Astrocyte (in vitro differentiated cells and primary cell): ENCODE results near the gene NCR2. TPM values are rescaled to one million over a fixed set of nuclear protein-coding genes. Genes with fewer than 3 reads are reported as not detected.
A peak's percentile ranks its signal among the peaks of the same experiment; 100 is the strongest.

Experiments used
- DNase-seq: peaks from one replicate; pipeline ENCODE4 v3.0.0-alpha.2; 2010; ENCODE audit warnings: low read depth
- FAIRE-seq: peaks from 2 replicates; lab custom pipeline; 2011; peaks lifted over from hg19 to GRCh38; lab: Jason Lieb, UNC
- H2AFZ ChIP-seq: 2 replicates; pipeline ENCODE4 v1.6.0; 2012; ENCODE audit warnings: low read depth, low read length, inconsistent platforms
- H3K27ac ChIP-seq: 2 replicates; pipeline ENCODE4 v1.5.1; 2011; ENCODE audit warnings: low read depth, low read length, inconsistent platforms
- H3K27me3 ChIP-seq: 2 replicates; pipeline ENCODE4 v1.6.0; 2011; ENCODE audit warnings: low read length, inconsistent platforms; ENCODE audit not compliant: insufficient read depth
- H3K36me3 ChIP-seq: 2 replicates; pipeline ENCODE4 v1.5.1; 2011; ENCODE audit warnings: low read length, inconsistent platforms; ENCODE audit not compliant: insufficient read depth
- H3K4me1 ChIP-seq: 2 replicates; pipeline ENCODE4 v1.5.1; 2011; ENCODE audit warnings: low read length, inconsistent platforms; ENCODE audit not compliant: insufficient read depth
- H3K4me2 ChIP-seq: 2 replicates; pipeline ENCODE4 v1.6.0; 2012; ENCODE audit warnings: low read length, inconsistent platforms
- H3K4me3 ChIP-seq: 2 replicates; pipeline ENCODE4 v1.5.1; 2011; ENCODE audit warnings: low read depth, mild to moderate bottlenecking, low read length, inconsistent platforms; ENCODE audit not compliant: insufficient read depth
- H3K79me2 ChIP-seq: 2 replicates; pipeline ENCODE4 v1.6.0; 2012; ENCODE audit warnings: mild to moderate bottlenecking, low read length, inconsistent platforms; ENCODE audit not compliant: insufficient read depth
- H3K9ac ChIP-seq: 2 replicates; pipeline ENCODE4 v1.6.0; 2012; ENCODE audit warnings: mild to moderate bottlenecking, low read length, inconsistent platforms
- H3K9me3 ChIP-seq: 2 replicates; pipeline ENCODE4 v1.5.1; 2012; ENCODE audit warnings: low read depth, mild to moderate bottlenecking, low read length, inconsistent platforms; ENCODE audit not compliant: insufficient read depth
- H4K20me1 ChIP-seq: 2 replicates; pipeline ENCODE4 v1.6.0; 2012; ENCODE audit warnings: low read length, inconsistent platforms; ENCODE audit not compliant: insufficient read depth
- H3K27ac Mint-ChIP-seq: one replicate; pipeline ENCODE4 v1.8.0; 2021; ENCODE audit warnings: mild to moderate bottlenecking, mixed read lengths; ENCODE audit not compliant: unreplicated experiment
- H3K27me3 Mint-ChIP-seq: one replicate; pipeline ENCODE4 v1.8.0; 2021; ENCODE audit warnings: low read depth, mixed read lengths; ENCODE audit not compliant: unreplicated experiment
- H3K36me3 Mint-ChIP-seq: one replicate; pipeline ENCODE4 v1.8.0; 2021; ENCODE audit warnings: low read depth, mixed read lengths; ENCODE audit not compliant: unreplicated experiment
- H3K4me1 Mint-ChIP-seq: one replicate; pipeline ENCODE4 v1.8.0; 2021; ENCODE audit warnings: low read depth, mixed read lengths; ENCODE audit not compliant: unreplicated experiment
- H3K4me3 Mint-ChIP-seq: one replicate; pipeline ENCODE4 v1.8.0; 2021; ENCODE audit warnings: mild to moderate bottlenecking, moderate library complexity, mixed read lengths; ENCODE audit not compliant: unreplicated experiment
- H3K9me3 Mint-ChIP-seq: one replicate; pipeline ENCODE4 v1.8.0; 2021; ENCODE audit warnings: mild to moderate bottlenecking, mixed read lengths; ENCODE audit not compliant: unreplicated experiment
- EZH2 ChIP-seq: IDR thresholded peaks from 2 replicates; pipeline ENCODE4 v1.6.1; 2012; ENCODE audit warnings: mild to moderate bottlenecking, low read length, inconsistent platforms; ENCODE audit not compliant: insufficient read depth
- total RNA-seq: library from RNA; stranded (reverse); gene quantifications from 2 replicates; pipeline ENCODE4 v1.2.1, GENCODE V29; 2021
- TF ChIP-seq, protein P1 (sequence below): IDR thresholded peaks from 2 replicates; pipeline ENCODE4 v1.5.1; 2011; ENCODE audit warnings: low read depth, mild to moderate bottlenecking, inconsistent platforms, low read length, moderate library complexity; ENCODE audit not compliant: insufficient read depth

Gene NCR2
- total RNA-seq, 1 donor from 2014 or later: not detected

DNA sequence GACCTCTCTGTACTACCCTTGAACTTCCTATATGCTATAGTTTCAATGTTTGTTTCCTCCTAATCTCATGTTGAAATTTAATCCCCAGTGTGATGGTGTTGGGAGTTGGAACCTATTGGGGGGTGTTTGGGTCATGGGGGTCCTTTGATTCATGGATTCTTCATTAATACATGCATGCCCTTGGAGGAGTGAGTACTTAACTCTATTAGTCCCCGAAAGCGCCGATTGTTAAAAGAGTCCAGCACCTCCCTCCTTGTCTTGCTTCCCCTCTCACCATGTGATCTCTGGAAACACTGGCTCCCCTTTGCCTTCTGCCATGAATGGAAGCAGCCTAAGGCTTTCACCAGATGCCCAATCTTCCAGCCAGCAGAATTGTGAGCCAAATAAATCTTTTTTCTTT lies 31.7 kb downstream of the NCR2 start:
- Histone ChIP-seq H3K36me3 (no peaks in the 10 kb centered on the region), H3K27ac (no peak overlapping the region), H3K4me1 (no peaks in the 10 kb centered on the region), H3K4me2 (no peak overlapping the region), H3K27me3 (peaks cover 54% of the 10 kb centered on the region), H4K20me1 (no peaks in the 10 kb centered on the region), H3K79me2 (no peaks in the 10 kb centered on the region), H3K9ac (no peak overlapping the region), H2AFZ (no peak overlapping the region), H3K9me3 (no peaks in the 10 kb centered on the region), H3K4me3 (no peak overlapping the region)
- no peak overlapping the region for H3K27ac Mint-ChIP-seq
- FAIRE-seq (no peak), DNase-seq (no peak)
- H3K27me3 Mint-ChIP-seq: peaks cover 61% of the 10 kb centered on the region
- H3K4me1 Mint-ChIP-seq: peaks cover 2% of the 10 kb centered on the region
- TF ChIP-seq, protein P1, sequence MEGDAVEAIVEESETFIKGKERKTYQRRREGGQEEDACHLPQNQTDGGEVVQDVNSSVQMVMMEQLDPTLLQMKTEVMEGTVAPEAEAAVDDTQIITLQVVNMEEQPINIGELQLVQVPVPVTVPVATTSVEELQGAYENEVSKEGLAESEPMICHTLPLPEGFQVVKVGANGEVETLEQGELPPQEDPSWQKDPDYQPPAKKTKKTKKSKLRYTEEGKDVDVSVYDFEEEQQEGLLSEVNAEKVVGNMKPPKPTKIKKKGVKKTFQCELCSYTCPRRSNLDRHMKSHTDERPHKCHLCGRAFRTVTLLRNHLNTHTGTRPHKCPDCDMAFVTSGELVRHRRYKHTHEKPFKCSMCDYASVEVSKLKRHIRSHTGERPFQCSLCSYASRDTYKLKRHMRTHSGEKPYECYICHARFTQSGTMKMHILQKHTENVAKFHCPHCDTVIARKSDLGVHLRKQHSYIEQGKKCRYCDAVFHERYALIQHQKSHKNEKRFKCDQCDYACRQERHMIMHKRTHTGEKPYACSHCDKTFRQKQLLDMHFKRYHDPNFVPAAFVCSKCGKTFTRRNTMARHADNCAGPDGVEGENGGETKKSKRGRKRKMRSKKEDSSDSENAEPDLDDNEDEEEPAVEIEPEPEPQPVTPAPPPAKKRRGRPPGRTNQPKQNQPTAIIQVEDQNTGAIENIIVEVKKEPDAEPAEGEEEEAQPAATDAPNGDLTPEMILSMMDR: no peak
- TF ChIP-seq EZH2: no peak
- H3K4me3 Mint-ChIP-seq: no peak overlapping the region
- no peaks in the 10 kb centered on the region for H3K36me3 Mint-ChIP-seq
- peaks cover 3% of the 10 kb centered on the region for H3K9me3 Mint-ChIP-seq

DNA sequence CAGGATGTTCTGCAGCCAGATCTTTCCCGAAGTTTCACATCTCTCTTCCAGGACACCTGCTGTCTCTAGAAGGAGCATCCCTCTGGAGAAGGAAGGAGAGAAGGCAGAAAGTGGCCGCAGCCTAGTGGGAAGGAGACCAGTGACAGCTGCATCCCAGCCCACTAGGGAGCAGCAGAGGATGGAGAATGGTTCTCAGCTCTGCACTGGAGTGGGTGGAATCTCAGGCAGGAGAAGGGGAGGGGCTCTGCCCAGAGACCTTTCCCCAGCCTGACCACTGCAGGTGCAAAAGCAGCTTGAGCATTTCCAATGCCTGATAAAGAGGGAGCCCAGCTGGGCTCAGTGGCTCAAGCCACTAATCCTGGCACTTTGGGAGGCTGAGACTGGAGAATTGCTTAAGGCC lies 32.3 kb downstream of the NCR2 start:
- no peaks in the 10 kb centered on the region for H3K36me3 Mint-ChIP-seq
- peaks cover 67% of the 10 kb centered on the region for H3K27me3 Mint-ChIP-seq
- Histone ChIP-seq H4K20me1 (peaks cover 3% of the 10 kb centered on the region), H3K4me2 (no peak overlapping the region), H3K9me3 (no peaks in the 10 kb centered on the region), H3K4me3 (no peak overlapping the region), H3K9ac (no peak overlapping the region), H3K79me2 (no peaks in the 10 kb centered on the region), H2AFZ (no peak overlapping the region), H3K27me3 (peaks cover 60% of the 10 kb centered on the region), H3K27ac (no peak overlapping the region), H3K36me3 (no peaks in the 10 kb centered on the region), H3K4me1 (peaks cover 3% of the 10 kb centered on the region)
- peaks cover 3% of the 10 kb centered on the region for H3K9me3 Mint-ChIP-seq
- no peak overlapping the region for H3K4me3 Mint-ChIP-seq
- DNase-seq (peak; percentile 29), FAIRE-seq (no peak)
- H3K4me1 Mint-ChIP-seq: peaks cover 6% of the 10 kb centered on the region
- TF ChIP-seq, protein P1: peak; percentile 72
- no peak for TF ChIP-seq EZH2
- no peak overlapping the region for H3K27ac Mint-ChIP-seq

DNA sequence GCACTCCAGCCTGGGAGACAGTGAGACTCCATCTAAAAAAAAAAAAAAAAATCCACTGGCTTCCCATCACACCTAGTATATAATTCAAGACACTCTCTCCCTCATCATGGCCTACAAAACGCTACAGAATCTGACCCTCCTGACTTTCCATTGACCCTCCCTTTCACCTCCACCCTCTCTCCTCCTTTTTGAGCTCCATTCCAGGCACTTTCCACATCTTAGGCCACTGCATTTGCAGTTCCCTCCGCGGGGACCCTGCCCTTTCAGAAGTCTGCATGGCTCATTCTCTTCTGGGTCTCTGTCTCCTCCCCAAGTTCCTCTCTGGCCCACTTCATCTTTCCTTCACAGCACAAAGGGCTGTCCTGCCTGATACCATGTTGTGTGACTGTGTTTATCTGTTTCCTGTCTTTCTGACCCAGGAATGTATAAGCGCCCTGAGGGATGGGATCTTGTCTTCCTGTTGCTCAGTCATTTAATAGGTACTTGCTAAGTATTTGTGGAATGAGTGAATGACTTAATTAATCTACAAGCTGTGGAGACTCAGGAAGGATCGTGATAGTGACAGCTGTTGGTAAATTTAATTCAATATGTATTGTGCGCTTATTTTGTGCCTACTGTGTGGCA lies 35.2 kb downstream of the NCR2 start:
- Histone ChIP-seq H3K9me3 (no peaks in the 10 kb centered on the region), H3K36me3 (no peaks in the 10 kb centered on the region), H3K4me2 (no peak overlapping the region), H3K27ac (no peak overlapping the region), H4K20me1 (peaks cover 6% of the 10 kb centered on the region), H3K4me1 (peaks cover 9% of the 10 kb centered on the region), H3K4me3 (no peak overlapping the region), H3K9ac (no peak overlapping the region), H3K27me3 (peaks cover 75% of the 10 kb centered on the region), H3K79me2 (no peaks in the 10 kb centered on the region), H2AFZ (no peak overlapping the region)
- H3K4me1 Mint-ChIP-seq: peaks cover 15% of the 10 kb centered on the region
- FAIRE-seq (no peak), DNase-seq (no peak)
- no peaks in the 10 kb centered on the region for H3K36me3 Mint-ChIP-seq
- peaks cover 76% of the 10 kb centered on the region for H3K27me3 Mint-ChIP-seq
- H3K4me3 Mint-ChIP-seq: no peak overlapping the region
- TF ChIP-seq EZH2: no peak
- TF ChIP-seq, protein P1: no peak
- peaks cover 2% of the 10 kb centered on the region for H3K9me3 Mint-ChIP-seq
- no peak overlapping the region for H3K27ac Mint-ChIP-seq
